ENCODE data around the gene SCT. TPM values are rescaled to one million over a fixed set of nuclear protein-coding genes. Genes with fewer than 3 reads are reported as not detected.
A peak's percentile ranks its signal among the peaks of the same experiment; 100 is the strongest.
"Not testable (repeated sequence)": the region's sequence is repeated elsewhere in the genome, so short reads cannot be mapped to it uniquely, and the experiment has no call there.

SCT gene
- total RNA-seq (ENCODE audit: insufficient read depth, low replicate concordance) = not detected

- DNase-seq (ENCODE audit: low spot score) = no peak
Observed at GRCh38 chr11:626475-627307, at the start of gene SCT. SCT (minus strand) TSS chr11:627181; CDS start chr11:627143, 38 bp downstream.

- DNase-seq (ENCODE audit: low spot score) = no peak
Observed at GRCh38 chr11:674406-674805, 47.4 kb upstream of the SCT start.

GRCh38 chr11:673866-674265 is 46.9 kb upstream of the SCT start:
- no peak for DNase-seq (ENCODE audit: low spot score)

- DNase-seq (ENCODE audit: low spot score) = peak; percentile 81
Observed at GRCh38 chr11:665704-666281, 38.8 kb upstream of the SCT start.

- DNase-seq (ENCODE audit: low spot score) = peak; percentile 95
Observed at GRCh38 chr11:665062-665703, 38.2 kb upstream of the SCT start.

GRCh38 chr11:662689-663274 is 35.8 kb upstream of the SCT start:
- DNase-seq (ENCODE audit: low spot score) = peak; percentile 63

GRCh38 chr11:660681-661444 is 33.9 kb upstream of the SCT start:
- DNase-seq (ENCODE audit: low spot score) = no peak

- DNase-seq (ENCODE audit: low spot score) = no peak
Observed at GRCh38 chr11:660281-660680, 33.3 kb upstream of the SCT start.

- DNase-seq (ENCODE audit: low spot score) = no peak
Observed at GRCh38 chr11:659532-660085, 32.6 kb upstream of the SCT start.

GRCh38 chr11:657691-658126 is 30.7 kb upstream of the SCT start:
- no peak for DNase-seq (ENCODE audit: low spot score)

- DNase-seq (ENCODE audit: low spot score) = no peak
Observed at GRCh38 chr11:656866-657265, 29.9 kb upstream of the SCT start.

- no peak for DNase-seq (ENCODE audit: low spot score)
Observed at GRCh38 chr11:656426-656825, 29.4 kb upstream of the SCT start.

GRCh38 chr11:655036-655726 is 28.2 kb upstream of the SCT start:
- no peak for DNase-seq (ENCODE audit: low spot score)

- not testable (repeated sequence) for DNase-seq (ENCODE audit: low spot score)
Observed at GRCh38 chr11:654444-654843, 27.5 kb upstream of the SCT start.

GRCh38 chr11:653837-654236 is 26.9 kb upstream of the SCT start:
- no peak for DNase-seq (ENCODE audit: low spot score)

- not testable (repeated sequence) for DNase-seq (ENCODE audit: low spot score)
Observed at GRCh38 chr11:653136-653535, 26.2 kb upstream of the SCT start.

GRCh38 chr11:650482-650881 is 23.5 kb upstream of the SCT start:
- DNase-seq (ENCODE audit: low spot score) = no peak

- not testable (repeated sequence) for DNase-seq (ENCODE audit: low spot score)
Observed at GRCh38 chr11:647672-648158, 20.7 kb upstream of the SCT start.

GRCh38 chr11:646214-646613 is 19.2 kb upstream of the SCT start:
- DNase-seq (ENCODE audit: low spot score) = no peak

GRCh38 chr11:645536-645935 is 18.6 kb upstream of the SCT start:
- no peak for DNase-seq (ENCODE audit: low spot score)

Measured in umbilical cord (tissue), 2 donors.